Prostate gland (tissue), 2 donors: ENCODE measurements around the gene CHD1L. TPM values are rescaled to one million over a fixed set of nuclear protein-coding genes. Genes with fewer than 3 reads are reported as not detected.
A peak's percentile ranks its signal among the peaks of the same experiment; 100 is the strongest.

ENCODE experiments used
- DNase-seq: peaks from one replicate; pipeline ENCODE4 v3.0.0-alpha.2; 2019; ENCODE audit warnings: low spot score
- H3K27ac ChIP-seq, 2 donors: fragments of 200-600 bp; sonication (generic); 2 replicates each; pipeline ENCODE4 v1.5.1; 2017 to 2019
- H3K27me3 ChIP-seq: fragments of 200-600 bp; sonication (generic); replicated peaks from 2 replicates; pipeline ENCODE4 v1.5.1; 2019; ENCODE audit not compliant: insufficient read depth
- H3K36me3 ChIP-seq, 2 donors: fragments of 200-600 bp; sonication (generic); 1 replicate in 1 of 2; 2 replicates in 1 of 2; pipeline versions ENCODE4 v1.5.1 to v1.8.1; 2017 to 2019
- H3K4me1 ChIP-seq: fragments of 200-600 bp; sonication (generic); replicated peaks from 2 replicates; pipeline ENCODE4 v1.5.1; 2019
- H3K4me3 ChIP-seq, 2 donors: fragments of 200-600 bp; sonication (generic); 2 replicates each; pipeline ENCODE4 v1.5.1; 2017 to 2019
- H3K9me3 ChIP-seq: fragments of 200-600 bp; sonication (generic); 2 replicates; pipeline ENCODE4 v1.5.1; 2017
- CTCF ChIP-seq, 4 experiments: fragments of 200-600 bp in 2 of 4; fragments of 450-650 bp in 2 of 4; sonication (generic) in 2 of 4; IDR thresholded peaks; 1 replicate in 3 of 4; 2 replicates in 1 of 4; pipeline ENCODE4 v1.5.1; 2016 to 2019; ENCODE audit warnings: antibody characterized with exemption in 4 of 4, mild to moderate bottlenecking in 2 of 4, moderate library complexity in 2 of 4
- POLR2A ChIP-seq: fragments of 450-650 bp; IDR thresholded peaks from one replicate; pipeline ENCODE4 v1.6.1; 2016; ENCODE audit warnings: antibody characterized with exemption, mild to moderate bottlenecking
- POLR2AphosphoS5 ChIP-seq: sonication (generic); formaldehyde crosslinking; IDR thresholded peaks from one replicate; pipeline ENCODE4 v1.6.1; 2017; ENCODE audit warnings: antibody characterized with exemption
- WGBS: methylation state at CpG from one replicate; pipeline ENCODE4 v1.1.5; 2018; 5-methylcytosine and 5-hydroxymethylcytosine counted together
- intact Hi-C: fragments of 100-400 bp; cut with DNase I; formaldehyde crosslinking; loops from one replicate; pipeline ENCODE4 v1.14.2; 2022
- total RNA-seq, 2 donors: library from RNA; depleted of rRNA; stranded (reverse); fragments of >200 nt; gene quantifications; one replicate each; pipeline ENCODE4 v1.1.0, GENCODE V29; 2016

CHD1L gene
- total RNA-seq, 2 donors from 2014 or later = 21.4 to 22.0 TPM

GRCh38 chr1:147216124-147216523 lies 26.4 kb upstream of the CHD1L start:
- Histone ChIP-seq H3K4me3 (no peak overlapping the region), H3K4me1 (no peaks in the 10 kb centered on the region), H3K27ac (no peak overlapping the region), H3K27me3 (no peaks in the 10 kb centered on the region), H3K9me3 (no peaks in the 10 kb centered on the region), H3K36me3 (no peaks in the 10 kb centered on the region)
- DNase-seq = no peak
- WGBS = 95% methylated on average over 3 of the region's 3 CpGs
- TF ChIP-seq CTCF (IDR thresholded peaks at IDR 0.05) = no peak
- no peak for TF ChIP-seq POLR2AphosphoS5
- intact Hi-C loops = no loop called here

GRCh38 chr1:147217141-147217540 lies 25.3 kb upstream of the CHD1L start:
- no peaks in the 10 kb centered on the region for H3K9me3 ChIP-seq
- H3K27ac ChIP-seq = no peak overlapping the region
- DNase-seq = no peak
- H3K4me3 ChIP-seq = no peak overlapping the region
- TF ChIP-seq CTCF (IDR thresholded peaks at IDR 0.05) (no peak), POLR2A (no peak), POLR2AphosphoS5 (no peak)
- H3K27me3 ChIP-seq = no peaks in the 10 kb centered on the region
- intact Hi-C loops = no loop called here
- H3K36me3 ChIP-seq = no peaks in the 10 kb centered on the region
- H3K4me1 ChIP-seq = no peaks in the 10 kb centered on the region
- WGBS = 98% methylated on average over 7 of the region's 7 CpGs

- TF ChIP-seq CTCF (IDR thresholded peaks at IDR 0.05) (no peak), POLR2AphosphoS5 (no peak), POLR2A (no peak)
- Histone ChIP-seq H3K36me3 (no peaks in the 10 kb centered on the region), H3K4me3 (no peak overlapping the region), H3K27ac (no peak overlapping the region), H3K27me3 (no peaks in the 10 kb centered on the region), H3K9me3 (no peaks in the 10 kb centered on the region), H3K4me1 (no peaks in the 10 kb centered on the region)
- intact Hi-C loops = no loop called here
- DNase-seq = no peak
- WGBS = 53% methylated on average over 3 of the region's 3 CpGs
These were observed 23.9 kb upstream of the CHD1L start for GRCh38 chr1:147218606-147219005.

DNA sequence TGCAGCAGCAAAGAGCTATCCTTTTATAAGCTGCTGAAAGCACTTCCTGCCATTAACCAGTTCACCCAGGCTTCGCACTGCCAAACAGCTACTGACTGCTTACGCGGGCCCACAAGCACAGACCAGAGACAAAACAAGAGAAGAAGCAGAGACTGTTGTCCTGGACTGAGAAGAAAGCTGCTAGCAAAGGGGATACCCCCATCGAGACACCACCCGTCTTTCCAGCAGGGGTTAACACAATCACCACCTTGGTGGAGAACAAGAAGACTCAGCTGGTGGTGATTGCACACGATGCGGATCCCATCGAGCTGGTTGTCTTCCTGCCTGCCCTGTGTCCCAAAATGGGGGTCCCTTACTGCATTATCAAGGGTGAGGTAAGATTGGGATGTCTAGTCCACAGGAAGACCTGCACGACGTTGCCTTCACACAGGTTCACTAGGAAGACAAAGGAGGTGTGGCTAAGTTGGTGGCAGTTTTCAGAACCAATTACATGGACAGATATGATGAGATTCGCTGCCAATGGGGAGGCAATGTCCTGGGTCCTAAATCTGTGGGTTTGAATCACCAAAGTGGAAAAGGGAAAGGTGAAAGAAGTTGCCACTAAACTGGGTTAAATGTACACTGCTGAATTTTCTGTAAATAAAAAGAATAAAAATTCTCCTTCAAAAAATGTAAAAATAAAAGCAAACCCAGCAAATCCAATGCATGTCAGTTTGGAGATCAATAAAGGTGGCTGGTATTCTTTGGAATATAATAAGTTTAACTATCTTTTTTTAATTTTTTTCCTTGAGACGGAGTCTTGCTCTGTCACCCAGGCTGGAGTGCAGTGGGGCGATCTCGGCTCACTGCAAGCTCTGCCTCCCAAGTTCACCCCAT lies 18.5 kb upstream of the CHD1L start:
- Histone ChIP-seq H3K36me3 (no peaks in the 10 kb centered on the region), H3K27ac (no peak overlapping the region), H3K27me3 (no peaks in the 10 kb centered on the region), H3K4me1 (no peaks in the 10 kb centered on the region), H3K4me3 (no peak overlapping the region), H3K9me3 (no peaks in the 10 kb centered on the region)
- TF ChIP-seq POLR2AphosphoS5 = no peak
- no peak for TF ChIP-seq POLR2A
- no peak for TF ChIP-seq CTCF (IDR thresholded peaks at IDR 0.05)
- WGBS = 49% methylated on average over 14 of the region's 14 CpGs
- no peak for DNase-seq
- intact Hi-C loops = no loop called here

DNA sequence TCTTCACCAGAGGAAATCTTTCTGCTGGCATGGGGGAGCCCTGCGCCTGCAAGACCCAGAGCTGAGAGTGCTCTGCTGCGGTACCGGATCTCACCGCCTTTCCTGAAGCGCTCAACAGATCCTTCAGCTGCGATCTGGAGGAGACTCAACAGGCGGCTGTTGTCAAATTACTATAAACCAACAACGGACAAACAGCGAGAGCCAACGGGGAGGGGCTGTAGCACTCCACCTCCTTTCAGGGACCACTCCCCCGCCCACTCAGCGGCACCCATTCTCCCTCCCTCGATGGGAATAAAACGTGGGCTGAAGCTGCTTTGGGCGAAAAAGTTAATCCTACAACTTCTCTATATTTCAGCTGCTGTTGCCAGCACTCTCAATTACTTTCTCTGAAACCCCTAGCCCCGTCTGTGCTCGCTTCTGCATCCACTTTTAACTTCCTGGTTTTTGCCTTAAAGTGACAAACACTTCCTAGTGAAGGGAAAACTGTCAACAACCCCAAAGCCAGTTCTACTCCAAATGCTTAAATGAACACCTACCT lies 17.2 kb upstream of the CHD1L start, which contains the start of gene FMO5:
FMO5 (minus strand) TSS at position 147 of the 538 bp plus-strand sequence. CDS start 310 bp downstream, outside the sequence.
- peak within 1 kb of the TSS; percentile 68 to 71 for H3K27ac ChIP-seq
- WGBS = 0% methylated on average over 17 of the region's 17 CpGs
- no peaks in the 10 kb centered on the region for H3K9me3 ChIP-seq
- no peaks in the 10 kb centered on the region for H3K27me3 ChIP-seq
- intact Hi-C loops = no loop called here
- peak within 1 kb of the TSS; percentile 32 to 47 for H3K4me3 ChIP-seq
- peak in 3 of 4 experiments; percentile 8 to 45 (median 37) for TF ChIP-seq CTCF (IDR thresholded peaks at IDR 0.05)
- TF ChIP-seq POLR2AphosphoS5 = peak; percentile 45
- no peak for TF ChIP-seq POLR2A
- no peaks in the 10 kb centered on the region for H3K4me1 ChIP-seq
- no peaks in the 10 kb centered on the region for H3K36me3 ChIP-seq
- DNase-seq = peak; percentile 68
